ENCODE measurements around the gene PNLDC1. TPM values are rescaled to one million over a fixed set of nuclear protein-coding genes. Genes with fewer than 3 reads are reported as not detected.

PNLDC1 gene
- total and polyA plus RNA-seq, 2 of the 4 experiments (the other 2 are of a cell fraction): not detected

GRCh38 chr6:159778542-159779103 is 21.5 kb upstream of the PNLDC1 start:
- no peak for DNase-seq
- Histone ChIP-seq H3K4ac (ENCODE audit: low read depth, low read length) (no peak overlapping the region), H4K91ac (ENCODE audit: insufficient read depth, low read depth, low read length) (no peak overlapping the region), H3K9me1 (ENCODE audit: insufficient read depth, low read length) (no peaks in the 10 kb centered on the region), H2AFZ (replicated peaks; ENCODE audit: low read length, poor library complexity) (no peak overlapping the region), H3K4me2 (ENCODE audit: low read depth, low read length) (no peak overlapping the region), H3K56ac (ENCODE audit: extremely low read depth, insufficient read depth, low read length) (no peak overlapping the region), H4K5ac (ENCODE audit: low read depth, low read length) (no peak overlapping the region), H3K9ac (ENCODE audit: low read depth, low read length) (no peak overlapping the region), H4K8ac (ENCODE audit: low read depth in 2 of 2, low read length in 2 of 2) (no peak overlapping the region), H3K14ac (replicated peaks; ENCODE audit: low read depth, low read length) (no peak overlapping the region), H3K9me3 (ENCODE audit: control insufficient read depth, insufficient read depth, low read length) (no peaks in the 10 kb centered on the region), H3K4me1 (ENCODE audit: control insufficient read depth, insufficient read depth, low read length) (no peaks in the 10 kb centered on the region), H2AK5ac (ENCODE audit: low read depth, low read length) (no peak overlapping the region), H2BK20ac (ENCODE audit: low read depth, low read length) (no peak overlapping the region), H2BK120ac (ENCODE audit: low read depth, low read length) (no peak overlapping the region), H2AK9ac (replicated peaks; ENCODE audit: low read depth, low read length, poor library complexity) (no peak overlapping the region), H3K23ac (ENCODE audit: low read depth, low read length) (no peak overlapping the region), H3K79me1 (ENCODE audit: low read depth in 1 of 2, low read length in 2 of 2) (peaks cover 11% of the 10 kb centered on the region in 2 experiments), H3K18ac (ENCODE audit: low read depth, low read length) (no peak overlapping the region), H2BK5ac (ENCODE audit: low read depth, low read length, poor library complexity, severe bottlenecking) (no peak overlapping the region), H4K20me1 (ENCODE audit: insufficient read depth, low read length) (no peaks in the 10 kb centered on the region), H3K27ac (ENCODE audit: insufficient read depth, low read length) (no peak overlapping the region), H3K36me3 (ENCODE audit: control insufficient read depth, insufficient read depth, low read length) (peaks cover 43% of the 10 kb centered on the region), H3K27me3 (ENCODE audit: control insufficient read depth, insufficient read depth, low read length) (no peaks in the 10 kb centered on the region), H2BK15ac (ENCODE audit: low read depth, low read length) (no peak overlapping the region), H3K4me3 (ENCODE audit: insufficient read depth, low read depth, low read length) (no peak overlapping the region)
- ATAC-seq (ENCODE audit: low read depth): no peak
- POLR2A ChIA-PET (ENCODE audit: unreplicated experiment): no interaction called here
- intact Hi-C loops (cut with micrococcal nuclease) (no loop called here), in situ Hi-C loops (cut with MboI; ENCODE audit: low sequenced_read_pairs) (no loop called here), dilution Hi-C loops (cut with HindIII; ENCODE audit: low sequenced_read_pairs, unreplicated experiment) (no loop called here)
- no TSS peak for BruUV-seq (replicated peaks)
- TF ChIP-seq RFX5 (IDR thresholded peaks at IDR 0.05; ENCODE audit: low read depth, low read length) (no peak), RCOR1 (IDR thresholded peaks at IDR 0.05; ENCODE audit: insufficient replicate concordance, low read length) (no peak), CEBPB (IDR thresholded peaks at IDR 0.05; ENCODE audit: low read depth, low read length) (no peak), MXI1 (IDR thresholded peaks at IDR 0.05; ENCODE audit: borderline replicate concordance, low read depth, low read length) (no peak), NFE2L2 (IDR thresholded peaks at IDR 0.05; ENCODE audit: low read depth, low read length) (no peak), USF2 (IDR thresholded peaks at IDR 0.05; ENCODE audit: low read depth, low read length) (no peak), CHD1 (IDR thresholded peaks at IDR 0.05; ENCODE audit: low read depth, low read length) (no peak), FOS (IDR thresholded peaks at IDR 0.05; ENCODE audit: low read depth, low read length) (no peak), POLR2A (IDR thresholded peaks at IDR 0.05; ENCODE audit: low read depth, low read length) (no peak), MAZ (IDR thresholded peaks at IDR 0.05; ENCODE audit: borderline replicate concordance, low read depth, low read length) (no peak), CTCF (conservative IDR thresholded peaks at IDR 0.05; ENCODE audit: low read depth, low read length) (no peak), BHLHE40 (IDR thresholded peaks at IDR 0.05; ENCODE audit: low read depth, low read length) (no peak), RAD21 (IDR thresholded peaks at IDR 0.05; ENCODE audit: low read length) (no peak), MAFK (IDR thresholded peaks at IDR 0.05; ENCODE audit: low read depth, low read length) (no peak), ELK1 (IDR thresholded peaks at IDR 0.05; ENCODE audit: borderline replicate concordance, low read depth, low read length) (no peak), SMC3 (IDR thresholded peaks at IDR 0.05; ENCODE audit: low read depth, low read length) (no peak)
- WGBS, 2 experiments (ENCODE audit: extremely low coverage in 2 of 2, insufficient read length in 1 of 2): no CpG with 5 or more reads among the region's 3 CpGs
- CTCF ChIA-PET: no interaction called here
